H1 (cell line): ENCODE data around the gene ATG2B. TPM values are rescaled to one million over a fixed set of nuclear protein-coding genes. Genes with fewer than 3 reads are reported as not detected.

Experiments used
- CTCF ChIA-PET: fragments of 300-600 bp; sonication (Branson Sonifier 250); formaldehyde crosslinking; loops from one replicate; lab custom pipeline; 2021; ENCODE audit not compliant: partially characterized antibody; lab: Charles Lee
- POLR2A ChIA-PET: fragments of 300-600 bp; sonication (Branson Sonifier 250); formaldehyde crosslinking; loops from one replicate; lab custom pipeline; 2021; ENCODE audit warnings: inconsistent platforms; ENCODE audit not compliant: partially characterized antibody; lab: Charles Lee
- DNase-seq, 2 experiments: peaks; one replicate each; pipeline versions ENCODE4 v3.0.0 to v3.0.0-alpha.2; 2010 to 2022; ENCODE audit warnings: low spot score in 2 of 2, low read depth in 1 of 2, mixed read lengths in 1 of 2
- FAIRE-seq: peaks from 2 replicates; lab custom pipeline; 2011; peaks lifted over from hg19 to GRCh38; lab: Jason Lieb, UNC
- H2AFZ ChIP-seq: 2 replicates; pipeline ENCODE4 v1.8.1; 2012; ENCODE audit warnings: low read length, inconsistent platforms
- H2AK5ac ChIP-seq: 2 replicates; pipeline ENCODE4 v1.6.1; 2013; ENCODE audit warnings: low read depth, low read length
- H2BK120ac ChIP-seq: replicated peaks from 2 replicates; pipeline ENCODE3; 2013; ENCODE audit warnings: low read depth, low read length, inconsistent platforms
- H2BK12ac ChIP-seq: 2 replicates; pipeline ENCODE4 v1.6.1; 2013; ENCODE audit warnings: low read depth, low read length
- H2BK15ac ChIP-seq: 2 replicates; pipeline ENCODE4 v1.6.1; 2013; ENCODE audit warnings: low read length
- H2BK20ac ChIP-seq: 2 replicates; pipeline ENCODE4 v1.6.1; 2013; ENCODE audit warnings: low read length
- H2BK5ac ChIP-seq: 2 replicates; pipeline ENCODE4 v1.6.1; 2013; ENCODE audit warnings: low read depth, low read length
- H3K14ac ChIP-seq: 2 replicates; pipeline ENCODE4 v1.6.1; 2013; ENCODE audit warnings: inconsistent platforms; ENCODE audit not compliant: insufficient read length
- H3K18ac ChIP-seq: 2 replicates; pipeline ENCODE4 v1.6.1; 2013; ENCODE audit warnings: low read length; ENCODE audit errors: extremely low read depth
- H3K23ac ChIP-seq: 2 replicates; pipeline ENCODE4 v1.6.1; 2013; ENCODE audit warnings: inconsistent platforms; ENCODE audit not compliant: insufficient read length
- H3K23me2 ChIP-seq: 2 replicates; pipeline ENCODE4 v1.6.1; 2013; ENCODE audit warnings: low read depth, low read length
- H3K27ac ChIP-seq: 2 replicates; pipeline ENCODE4 v1.6.1; 2011; ENCODE audit warnings: low read depth, low read length, inconsistent platforms
- H3K27me3 ChIP-seq, 4 experiments: replicated peaks in 1 of 4; 1 replicate in 1 of 4; 2 replicates in 3 of 4; pipeline versions ENCODE4 v1.6.1 to v1.8.1; 2011 to 2013; ENCODE audit warnings: low read length in 3 of 4, mild to moderate bottlenecking in 3 of 4, inconsistent platforms in 2 of 4, mixed read lengths in 2 of 4, moderate library complexity in 1 of 4; ENCODE audit not compliant: control insufficient read depth in 3 of 4, insufficient read depth in 3 of 4; ENCODE audit errors: extremely low read depth in 1 of 4
- H3K36me3 ChIP-seq, 4 experiments: 2 replicates each; pipeline versions ENCODE4 v1.6.1 to v1.8.1; 2011 to 2013; ENCODE audit warnings: mild to moderate bottlenecking in 4 of 4, low read length in 3 of 4, moderate library complexity in 2 of 4, control low read depth in 1 of 4, inconsistent platforms in 1 of 4; ENCODE audit not compliant: insufficient read depth in 4 of 4, control insufficient read depth in 2 of 4
- H3K4ac ChIP-seq: replicated peaks from 2 replicates; pipeline ENCODE3; 2013; ENCODE audit warnings: low read length, low read depth, mixed read lengths, inconsistent platforms; ENCODE audit not compliant: insufficient read length
- H3K4me1 ChIP-seq, 4 experiments: replicated peaks in 1 of 4; 1 replicate in 1 of 4; 2 replicates in 3 of 4; pipeline versions ENCODE4 v1.6.1 to v1.8.1; 2011 to 2013; ENCODE audit warnings: low read length in 3 of 4, inconsistent platforms in 2 of 4, mixed read lengths in 1 of 4; ENCODE audit not compliant: insufficient read depth in 4 of 4, control insufficient read depth in 3 of 4
- H3K4me2 ChIP-seq, 2 experiments: 2 replicates each; pipeline versions ENCODE4 v1.6.1 to v1.8.1; 2011 to 2013; ENCODE audit warnings: low read depth in 2 of 2, low read length in 2 of 2, control low read depth in 1 of 2, inconsistent platforms in 1 of 2, mild to moderate bottlenecking in 1 of 2; ENCODE audit not compliant: insufficient read depth in 1 of 2
- H3K4me3 ChIP-seq, 4 experiments: fragments of 200-600, 300-600 bp in 1 of 4; sonication (generic), shearing (Covaris generic), sonication (Bioruptor Twin) in 1 of 4; 2 replicates each; pipeline versions ENCODE4 v1.5.1 to v1.8.1; 2011 to 2016; ENCODE audit warnings: low read length in 4 of 4, low read depth in 3 of 4, control low read depth in 2 of 4, inconsistent platforms in 2 of 4, mild to moderate bottlenecking in 2 of 4, mixed read lengths in 1 of 4, moderate library complexity in 1 of 4; ENCODE audit not compliant: insufficient read depth in 2 of 4; ENCODE audit errors: extremely low read depth in 1 of 4
- H3K56ac ChIP-seq: replicated peaks from 2 replicates; pipeline ENCODE3; 2013; ENCODE audit warnings: low read depth, mild to moderate bottlenecking, mixed read lengths, low read length, inconsistent platforms; ENCODE audit not compliant: insufficient read length
- H3K79me1 ChIP-seq: 2 replicates; pipeline ENCODE4 v1.6.1; 2013; ENCODE audit warnings: low read depth, low read length, control low read depth
- H3K79me2 ChIP-seq, 2 experiments: 2 replicates each; pipeline versions ENCODE4 v1.6.1 to v1.8.1; 2012 to 2013; ENCODE audit warnings: low read length in 2 of 2, mild to moderate bottlenecking in 2 of 2, inconsistent platforms in 1 of 2; ENCODE audit not compliant: insufficient read depth in 2 of 2, control insufficient read depth in 1 of 2
- H3K9ac ChIP-seq, 4 experiments: replicated peaks in 1 of 4; 1 replicate in 1 of 4; 2 replicates in 3 of 4; pipeline versions ENCODE4 v1.6.1 to v1.8.1; 2011 to 2013; ENCODE audit warnings: low read depth in 3 of 4, low read length in 3 of 4, control low read depth in 2 of 4, mild to moderate bottlenecking in 2 of 4, moderate library complexity in 2 of 4, inconsistent platforms in 1 of 4; ENCODE audit errors: extremely low read depth in 1 of 4
- H3K9me3 ChIP-seq, 2 experiments: 2 replicates each; pipeline versions ENCODE4 v1.6.1 to v1.8.1; 2012 to 2013; ENCODE audit warnings: mild to moderate bottlenecking in 2 of 2, moderate library complexity in 2 of 2, control low read depth in 1 of 2, inconsistent platforms in 1 of 2, low read depth in 1 of 2, low read length in 1 of 2, mixed read lengths in 1 of 2; ENCODE audit not compliant: insufficient read depth in 2 of 2
- H4K20me1 ChIP-seq, 2 experiments: replicated peaks in 1 of 2; 2 replicates each; pipeline versions ENCODE3 to v1.8.1; 2011 to 2013; ENCODE audit warnings: inconsistent platforms in 2 of 2, low read length in 2 of 2, mild to moderate bottlenecking in 1 of 2; ENCODE audit not compliant: insufficient read depth in 2 of 2, control insufficient read depth in 1 of 2
- H4K5ac ChIP-seq: 2 replicates; pipeline ENCODE4 v1.6.1; 2013; ENCODE audit warnings: low read length, low read depth, mixed read lengths, inconsistent platforms; ENCODE audit not compliant: insufficient read length
- H4K8ac ChIP-seq: 2 replicates; pipeline ENCODE4 v1.8.0; 2013; ENCODE audit warnings: mild to moderate bottlenecking, moderate library complexity, low read length, inconsistent platforms; ENCODE audit not compliant: insufficient read depth; ENCODE audit errors: extremely low read depth
- H4K91ac ChIP-seq: replicated peaks from 2 replicates; pipeline ENCODE3; 2013; ENCODE audit warnings: low read length, mixed read lengths, inconsistent platforms; ENCODE audit not compliant: insufficient read length
- FOSL1 ChIP-seq: IDR thresholded peaks from 2 replicates; pipeline ENCODE4 v1.6.1; 2011; ENCODE audit warnings: mild to moderate bottlenecking, low read depth, low read length, moderate library complexity; ENCODE audit not compliant: insufficient read depth
- KDM5A ChIP-seq: fragments of 200-600 bp; IDR thresholded peaks from 2 replicates; pipeline ENCODE4 v1.7.1; 2012; ENCODE audit warnings: mild to moderate bottlenecking, low read length, inconsistent platforms, mixed read lengths
- NRF1 ChIP-seq: IDR thresholded peaks from 2 replicates; pipeline ENCODE4 v1.6.1; 2011; ENCODE audit warnings: mild to moderate bottlenecking, low read depth, low read length, improper control_type of control experiment
- TAF7 ChIP-seq: optimal IDR thresholded peaks from 2 replicates; pipeline ENCODE3; 2011; ENCODE audit warnings: low read depth, mild to moderate bottlenecking, inconsistent platforms, low read length, moderate library complexity, borderline replicate concordance
- polyA plus RNA-seq, 7 experiments: library from polyadenylated mRNA; depleted of rRNA in 3 of 7; stranded (reverse) in 5 of 7; unstranded in 2 of 7; fragments of >200 nt in 5 of 7; fragments of 200-250 nt in 2 of 7; gene quantifications; 1 replicate in 5 of 7; 2 replicates in 1 of 7; 4 replicates in 1 of 7; pipeline versions ENCODE4 v1.2.1 to v1.2.3, GENCODE V29; 2011 to 2013; ENCODE audit warnings: missing spikeins in 2 of 7, mixed read lengths in 2 of 7
- total RNA-seq: library from RNA; stranded (reverse); fragmentation: NEBNext Ultra II Directional; extraction: Animal tissue kit (Norgen Biotek cat#: 25700); gene quantifications from 2 replicates; pipeline ENCODE4 v1.2.1, GENCODE V29; 2021
- TF ChIP-seq, protein P1 (sequence below): IDR thresholded peaks from 2 replicates; pipeline ENCODE4 v1.6.1; 2012; ENCODE audit warnings: inconsistent platforms

The ATG2B gene
- total and polyA plus RNA-seq, 2 of the 8 experiments (the other 6 are each of a cell fraction or from before 2014, with no cell fraction given), result 4.6 to 14.4 TPM

DNA sequence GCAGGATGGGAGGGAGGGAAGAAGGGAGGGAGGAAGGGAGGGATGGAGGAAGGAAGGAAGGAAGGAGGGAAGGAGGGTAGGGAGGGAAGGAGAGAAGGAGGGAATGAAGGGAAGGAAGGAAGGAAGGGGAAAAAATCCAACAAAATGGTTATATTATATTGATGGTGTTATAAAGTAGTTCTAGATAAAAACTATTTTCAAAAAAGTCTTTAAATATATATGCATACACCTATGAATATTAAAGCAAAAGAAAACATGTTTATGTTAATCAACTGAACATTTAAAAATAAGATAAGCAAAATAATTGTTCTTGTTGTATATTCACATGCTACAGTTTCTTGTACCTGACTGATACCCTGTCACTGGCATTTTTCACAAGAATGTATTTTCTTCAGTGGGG is 105.2 kb downstream of the ATG2B start:
- Histone ChIP-seq H2AFZ (no peak overlapping the region), H2BK20ac (no peak overlapping the region), H3K23me2 (no peaks in the 10 kb centered on the region), H4K20me1 (no peaks in the 10 kb centered on the region), H4K5ac (no peak overlapping the region), H3K79me1 (no peaks in the 10 kb centered on the region), H3K14ac (no peak overlapping the region), H4K91ac (no peak overlapping the region), H3K9ac (no peak overlapping the region), H2AK5ac (no peak overlapping the region), H2BK15ac (no peak overlapping the region), H2BK5ac (no peak overlapping the region), H3K4me3 (no peak overlapping the region), H3K23ac (no peak overlapping the region), H3K36me3 (no peaks in the 10 kb centered on the region), H3K4ac (no peak overlapping the region), H2BK12ac (no peak overlapping the region), H3K18ac (no peak overlapping the region), H2BK120ac (no peak overlapping the region), H3K4me2 (no peak overlapping the region), H3K27ac (no peak overlapping the region), H4K8ac (no peak overlapping the region), H3K27me3 (no peaks in the 10 kb centered on the region), H3K4me1 (no peaks in the 10 kb centered on the region), H3K9me3 (peaks cover 0 to 7% of the 10 kb centered on the region in 2 experiments; a peak in 2 of 4 replicates), H3K79me2 (no peaks in the 10 kb centered on the region), H3K56ac (no peak overlapping the region)
- TF ChIP-seq NRF1, result no peak
- TF ChIP-seq TAF7, result no peak
- no peak for TF ChIP-seq FOSL1
- TF ChIP-seq KDM5A, result no peak
- TF ChIP-seq, protein P1, sequence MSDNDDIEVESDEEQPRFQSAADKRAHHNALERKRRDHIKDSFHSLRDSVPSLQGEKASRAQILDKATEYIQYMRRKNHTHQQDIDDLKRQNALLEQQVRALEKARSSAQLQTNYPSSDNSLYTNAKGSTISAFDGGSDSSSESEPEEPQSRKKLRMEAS, result no peak
- ChIA-PET POLR2A (no interaction called here), CTCF (interaction anchor here (1.2 kb wide), 1 partner anchor 159 kb away, joined by 3 read pairs; no protein-coding TSS in a partner anchor)
- DNase-seq, result no peak
- no peak for FAIRE-seq
